ENCODE data around the gene PRKCE. TPM values are rescaled to one million over a fixed set of nuclear protein-coding genes. Genes with fewer than 3 reads are reported as not detected.
A peak's percentile ranks its signal among the peaks of the same experiment; 100 is the strongest.

The PRKCE gene
- total and polyA plus RNA-seq, 2 donors (not counting 1 experiment from before 2014, with no cell fraction given) = 23.6 to 271 TPM

- POLR2A ChIA-PET = no interaction called here
- Histone ChIP-seq H3K79me2 (ENCODE audit: control insufficient read depth, insufficient read depth, low read length) (peaks cover 87% of the 10 kb centered on the region), H3K4me1 (ENCODE audit: control insufficient read depth in 2 of 2, insufficient read depth in 2 of 2, low read length in 2 of 2) (peaks cover 34 to 38% of the 10 kb centered on the region in 2 donors), H4K20me1 (ENCODE audit: control insufficient read depth, insufficient read depth, low read length, poor library complexity, severe bottlenecking) (peaks cover 23% of the 10 kb centered on the region), H3K4me3 (ENCODE audit: control extremely low read depth in 1 of 5, extremely low read depth in 1 of 5, insufficient read depth in 1 of 5, low read depth in 2 of 5, low read length in 4 of 5) (no peak overlapping the region), H2AFZ (ENCODE audit: insufficient read depth, low read depth, low read length, poor library complexity, severe bottlenecking) (peak overlapping the region; percentile 3), H3K27ac (ENCODE audit: low read length in 2 of 2) (peak overlapping the region; percentile 41 to 57), H3K27me3 (replicated peaks in 1 of 4; ENCODE audit: control extremely low read depth in 1 of 4, control insufficient read depth in 3 of 4, insufficient read depth in 4 of 4, low read length in 3 of 4) (no peaks in the 10 kb centered on the region), H3K4me2 (replicated peaks; ENCODE audit: low read depth, low read length, poor library complexity, severe bottlenecking) (peak overlapping the region; percentile 53), H3K9me3 (ENCODE audit: control extremely low read depth in 1 of 3, control insufficient read depth in 2 of 3, insufficient read depth in 1 of 3, low read length in 2 of 3) (no peaks in the 10 kb centered on the region), H3K36me3 (replicated peaks in 1 of 2; ENCODE audit: control extremely low read depth in 1 of 2, control insufficient read depth in 1 of 2, extremely low read depth in 1 of 2, insufficient read depth in 2 of 2, low read length in 1 of 2) (no peaks in the 10 kb centered on the region), H3K9ac (ENCODE audit: low read length) (peak overlapping the region; percentile 1)
- H3K9me3 Mint-ChIP-seq (ENCODE audit: insufficient read depth) = no peaks in the 10 kb centered on the region
- H3K4me1 Mint-ChIP-seq = peaks cover 56% of the 10 kb centered on the region
- TF ChIP-seq, protein P1, sequence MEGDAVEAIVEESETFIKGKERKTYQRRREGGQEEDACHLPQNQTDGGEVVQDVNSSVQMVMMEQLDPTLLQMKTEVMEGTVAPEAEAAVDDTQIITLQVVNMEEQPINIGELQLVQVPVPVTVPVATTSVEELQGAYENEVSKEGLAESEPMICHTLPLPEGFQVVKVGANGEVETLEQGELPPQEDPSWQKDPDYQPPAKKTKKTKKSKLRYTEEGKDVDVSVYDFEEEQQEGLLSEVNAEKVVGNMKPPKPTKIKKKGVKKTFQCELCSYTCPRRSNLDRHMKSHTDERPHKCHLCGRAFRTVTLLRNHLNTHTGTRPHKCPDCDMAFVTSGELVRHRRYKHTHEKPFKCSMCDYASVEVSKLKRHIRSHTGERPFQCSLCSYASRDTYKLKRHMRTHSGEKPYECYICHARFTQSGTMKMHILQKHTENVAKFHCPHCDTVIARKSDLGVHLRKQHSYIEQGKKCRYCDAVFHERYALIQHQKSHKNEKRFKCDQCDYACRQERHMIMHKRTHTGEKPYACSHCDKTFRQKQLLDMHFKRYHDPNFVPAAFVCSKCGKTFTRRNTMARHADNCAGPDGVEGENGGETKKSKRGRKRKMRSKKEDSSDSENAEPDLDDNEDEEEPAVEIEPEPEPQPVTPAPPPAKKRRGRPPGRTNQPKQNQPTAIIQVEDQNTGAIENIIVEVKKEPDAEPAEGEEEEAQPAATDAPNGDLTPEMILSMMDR (IDR thresholded peaks at IDR 0.05) = no peak
- no peak for TF ChIP-seq EZH2 (IDR thresholded peaks at IDR 0.05; ENCODE audit: borderline replicate concordance, insufficient read depth, low read depth, low read length, poor library complexity, severe bottlenecking)
- DNase-seq = peak; percentile 46
- ATAC-seq (ENCODE audit: low read depth) = peak; percentile 49
- WGBS (ENCODE audit: insufficient coverage) = 21% methylated on average over 2 of the region's 3 CpGs
- no peaks in the 10 kb centered on the region for H3K27me3 Mint-ChIP-seq
- intact Hi-C loops (cut with micrococcal nuclease) = no loop called here
- peak overlapping the region; percentile 68 for H3K4me3 Mint-ChIP-seq
- CTCF ChIA-PET = no interaction called here
- H3K27ac Mint-ChIP-seq = peak overlapping the region; percentile 84
Observed at GRCh38 chr2:45919711-45920111, 268.2 kb downstream of the PRKCE start.

- Mint-ChIP-seq H3K27me3 (no peaks in the 10 kb centered on the region), H3K4me3 (no peak overlapping the region), H3K9me3 (ENCODE audit: insufficient read depth) (no peaks in the 10 kb centered on the region), H3K4me1 (peaks cover 38% of the 10 kb centered on the region), H3K27ac (no peak overlapping the region)
- ChIA-PET POLR2A (no interaction called here), CTCF (no interaction called here)
- Histone ChIP-seq H2AFZ (ENCODE audit: insufficient read depth, low read depth, low read length, poor library complexity, severe bottlenecking) (no peak overlapping the region), H3K9me3 (ENCODE audit: control extremely low read depth in 1 of 3, control insufficient read depth in 2 of 3, insufficient read depth in 1 of 3, low read length in 2 of 3) (no peaks in the 10 kb centered on the region), H3K79me2 (ENCODE audit: control insufficient read depth, insufficient read depth, low read length) (peaks cover 82% of the 10 kb centered on the region), H3K4me1 (ENCODE audit: control insufficient read depth in 2 of 2, insufficient read depth in 2 of 2, low read length in 2 of 2) (peaks cover 20 to 22% of the 10 kb centered on the region in 2 donors), H3K4me3 (ENCODE audit: control extremely low read depth in 1 of 5, extremely low read depth in 1 of 5, insufficient read depth in 1 of 5, low read depth in 2 of 5, low read length in 4 of 5) (no peak overlapping the region), H3K4me2 (replicated peaks; ENCODE audit: low read depth, low read length, poor library complexity, severe bottlenecking) (no peak overlapping the region), H3K27me3 (replicated peaks in 1 of 4; ENCODE audit: control extremely low read depth in 1 of 4, control insufficient read depth in 3 of 4, insufficient read depth in 4 of 4, low read length in 3 of 4) (no peaks in the 10 kb centered on the region), H3K36me3 (replicated peaks in 1 of 2; ENCODE audit: control extremely low read depth in 1 of 2, control insufficient read depth in 1 of 2, extremely low read depth in 1 of 2, insufficient read depth in 2 of 2, low read length in 1 of 2) (no peaks in the 10 kb centered on the region), H4K20me1 (ENCODE audit: control insufficient read depth, insufficient read depth, low read length, poor library complexity, severe bottlenecking) (peaks cover 38% of the 10 kb centered on the region), H3K27ac (ENCODE audit: low read length in 2 of 2) (no peak overlapping the region), H3K9ac (ENCODE audit: low read length) (no peak overlapping the region)
- intact Hi-C loops (cut with micrococcal nuclease) = no loop called here
- ATAC-seq (ENCODE audit: low read depth) (no peak), DNase-seq (no peak)
- no peak for TF ChIP-seq EZH2 (IDR thresholded peaks at IDR 0.05; ENCODE audit: borderline replicate concordance, insufficient read depth, low read depth, low read length, poor library complexity, severe bottlenecking)
- TF ChIP-seq, protein P1 (IDR thresholded peaks at IDR 0.05) = no peak
Observed at GRCh38 chr2:45921921-45922320, 270.4 kb downstream of the PRKCE start.
